Endothelial cell of umbilical vein (primary cell): ENCODE results near the gene THAP4. TPM values are rescaled to one million over a fixed set of nuclear protein-coding genes. Genes with fewer than 3 reads are reported as not detected.
A peak's percentile ranks its signal among the peaks of the same experiment; 100 is the strongest.

Experiments
- BruUV-seq: library from RNA; stranded (reverse); fragments of 400-500 nt; replicated peaks from 2 replicates; lab custom pipeline; 2021; lab: Mats Ljungman, UMichigan
- CTCF ChIA-PET: fragments of 300-600, 350-600 bp; sonication (Branson Sonifier 250); formaldehyde crosslinking; loops from one replicate; lab custom pipeline; 2021; ENCODE audit warnings: antibody characterized with exemption, inconsistent platforms; lab: Charles Lee
- POLR2A ChIA-PET: fragments of 300-600, 350-600 bp; sonication (Branson Sonifier 250); formaldehyde crosslinking; loops from one replicate; lab custom pipeline; 2021; ENCODE audit warnings: antibody characterized with exemption, inconsistent platforms; lab: Charles Lee
- DNase-seq: peaks from one replicate; pipeline ENCODE4 v3.0.0-alpha.2; 2011; ENCODE audit warnings: low read depth, low spot score
- FAIRE-seq: peaks from 2 replicates; lab custom pipeline; 2011; peaks lifted over from hg19 to GRCh38; lab: Jason Lieb, UNC
- H2AFZ ChIP-seq: 2 replicates; pipeline ENCODE4 v1.6.0; 2012; ENCODE audit warnings: low read depth, low read length, control low read depth, inconsistent platforms
- H3K27ac ChIP-seq: 2 replicates; pipeline ENCODE4 v1.5.1; 2011; ENCODE audit warnings: low read depth, mild to moderate bottlenecking, control low read depth, low read length, moderate library complexity; ENCODE audit not compliant: insufficient read depth
- H3K27me3 ChIP-seq, 2 experiments: 2 replicates each; pipeline versions ENCODE4 v1.6.0 to v1.6.1; 2011; ENCODE audit warnings: low read length in 2 of 2, mixed read lengths in 1 of 2; ENCODE audit not compliant: control insufficient read depth in 2 of 2, insufficient read depth in 2 of 2
- H3K36me3 ChIP-seq, 2 experiments: 2 replicates in 1 of 2; 3 replicates in 1 of 2; pipeline ENCODE4 v1.5.1; 2011; ENCODE audit warnings: low read length in 2 of 2, mild to moderate bottlenecking in 1 of 2, moderate library complexity in 1 of 2; ENCODE audit not compliant: control insufficient read depth in 2 of 2, insufficient read depth in 2 of 2; ENCODE audit errors: extremely low read depth in 1 of 2
- H3K4me1 ChIP-seq: 3 replicates; pipeline ENCODE4 v1.5.1; 2011; ENCODE audit warnings: mild to moderate bottlenecking, low read length; ENCODE audit not compliant: control insufficient read depth, insufficient read depth; ENCODE audit errors: extremely low read depth
- H3K4me2 ChIP-seq: 2 replicates; pipeline ENCODE4 v1.6.1; 2011; ENCODE audit warnings: low read length, control low read depth, mixed read lengths; ENCODE audit not compliant: insufficient read depth
- H3K4me3 ChIP-seq, 3 experiments: fragments of 200-600 bp in 1 of 3; sonication (generic), shearing (Covaris generic) in 1 of 3; replicated peaks in 1 of 3; 2 replicates each; pipeline ENCODE4 v1.5.1; 2011 to 2016; ENCODE audit warnings: control low read depth in 3 of 3, low read length in 3 of 3, mild to moderate bottlenecking in 2 of 3, inconsistent platforms in 1 of 3, low read depth in 1 of 3, moderate library complexity in 1 of 3; ENCODE audit not compliant: insufficient read depth in 1 of 3
- H3K79me2 ChIP-seq: 2 replicates; pipeline ENCODE4 v1.6.0; 2012; ENCODE audit warnings: low read length, inconsistent platforms; ENCODE audit not compliant: control insufficient read depth, insufficient read depth
- H3K9ac ChIP-seq: replicated peaks from 2 replicates; pipeline ENCODE3; 2011; ENCODE audit warnings: low read length, control low read depth; ENCODE audit not compliant: insufficient read depth; ENCODE audit errors: extremely low read depth
- H3K9me1 ChIP-seq: replicated peaks from 3 replicates; pipeline ENCODE4 v1.6.0; 2011; ENCODE audit warnings: mild to moderate bottlenecking, low read length; ENCODE audit not compliant: control insufficient read depth, insufficient read depth; ENCODE audit errors: extremely low read depth
- H3K9me3 ChIP-seq: replicated peaks from 2 replicates; pipeline ENCODE4 v1.5.1; 2012; ENCODE audit warnings: low read length, inconsistent platforms; ENCODE audit not compliant: control insufficient read depth, insufficient read depth
- H4K20me1 ChIP-seq: replicated peaks from 2 replicates; pipeline ENCODE3; 2011; ENCODE audit warnings: mild to moderate bottlenecking, low read length; ENCODE audit not compliant: control insufficient read depth, insufficient read depth; ENCODE audit errors: extremely low read depth
- CTCF ChIP-seq, 2 donors: IDR thresholded peaks; 1 replicate in 1 of 2; 2 replicates in 1 of 2; pipeline ENCODE4 v1.5.1; 2011; ENCODE audit warnings: low read length in 2 of 2, mild to moderate bottlenecking in 2 of 2, moderate library complexity in 2 of 2, control low read depth in 1 of 2, inconsistent platforms in 1 of 2, low read depth in 1 of 2; ENCODE audit not compliant: insufficient read depth in 1 of 2; ENCODE audit errors: extremely low read depth in 1 of 2
- EZH2 ChIP-seq: IDR thresholded peaks from 2 replicates; pipeline ENCODE4 v1.6.1; 2012; ENCODE audit warnings: borderline replicate concordance, low read depth, mild to moderate bottlenecking, moderate library complexity, low read length, inconsistent platforms; ENCODE audit not compliant: severe bottlenecking
- FOS ChIP-seq: IDR thresholded peaks from 2 replicates; pipeline ENCODE4 v1.6.1; 2011; ENCODE audit warnings: mild to moderate bottlenecking, low read length, moderate library complexity, borderline replicate concordance; ENCODE audit not compliant: insufficient read depth
- GATA2 ChIP-seq: IDR thresholded peaks from 2 replicates; pipeline ENCODE4 v1.7.0; 2011; ENCODE audit warnings: low read depth, mild to moderate bottlenecking, moderate library complexity, mixed read lengths, low read length; ENCODE audit not compliant: insufficient read length, insufficient read depth
- JUN ChIP-seq: IDR thresholded peaks from 2 replicates; pipeline ENCODE4 v1.6.1; 2011; ENCODE audit warnings: borderline replicate concordance, low read depth; ENCODE audit not compliant: insufficient read length, insufficient read depth
- MAX ChIP-seq: IDR thresholded peaks from 2 replicates; pipeline ENCODE4 v1.6.1; 2011; ENCODE audit not compliant: insufficient read depth, insufficient read length
- MYC ChIP-seq: IDR thresholded peaks from one replicate; pipeline ENCODE4 v1.6.1; 2011; ENCODE audit warnings: mild to moderate bottlenecking, low read depth, low read length
- POLR2A ChIP-seq: IDR thresholded peaks from 2 replicates; pipeline ENCODE4 v1.6.1; 2012; ENCODE audit warnings: low read depth, mild to moderate bottlenecking, control low read depth, low read length
- POLR2AphosphoS5 ChIP-seq: IDR thresholded peaks from 2 replicates; pipeline ENCODE4 v1.6.1; 2012; ENCODE audit warnings: low read depth, mild to moderate bottlenecking, control low read depth, low read length, moderate library complexity; ENCODE audit not compliant: insufficient read depth
- dilution Hi-C: fragments of 300-500 bp; cut with MboI; formaldehyde crosslinking; loops from one replicate; pipeline ENCODE4 v1.15.0; 2019; ENCODE audit warnings: low sequenced_read_pairs; ENCODE audit not compliant: extremely low pct_ligation_motif_present
- intact Hi-C: fragments of 100-400 bp; cut with micrococcal nuclease; formaldehyde crosslinking; loops from one replicate; pipeline ENCODE4 v1.10.0; 2022
- polyA plus RNA-seq, 4 experiments: library from polyadenylated mRNA; depleted of rRNA in 3 of 4; stranded (reverse) in 3 of 4; unstranded in 1 of 4; fragments of >200 nt; gene quantifications; 2 replicates each; pipeline versions ENCODE4 v1.2.1 to v1.2.3, GENCODE V29; 2011 to 2012; ENCODE audit warnings: missing spikeins in 1 of 4
- total RNA-seq: library from RNA; stranded (reverse); gene quantifications from 2 replicates; pipeline ENCODE4 v1.2.3, GENCODE V29; 2021

Gene THAP4
- total and polyA plus RNA-seq, 2 donors (not counting 3 experiments of a cell fraction or from before 2014, with no cell fraction given) = 45.4 to 47.4 TPM

GRCh38 chr2:241560162-241560882 lies 76.6 kb downstream of the THAP4 start:
- Histone ChIP-seq H3K27me3 (no peaks in the 10 kb centered on the region), H3K4me2 (peak overlapping the region; percentile 44), H3K79me2 (peaks cover 47% of the 10 kb centered on the region), H3K9ac (peak overlapping the region; percentile 79), H4K20me1 (no peaks in the 10 kb centered on the region), H3K4me1 (peaks cover 35% of the 10 kb centered on the region), H3K9me1 (no peaks in the 10 kb centered on the region), H3K36me3 (peaks cover 5 to 20% of the 10 kb centered on the region in 2 experiments), H3K27ac (no peak overlapping the region), H3K4me3 (peak overlapping the region in 2 of 3 experiments; percentile 71 to 80), H3K9me3 (no peaks in the 10 kb centered on the region), H2AFZ (no peak overlapping the region)
- no peak for DNase-seq
- CTCF ChIA-PET = interaction anchor here (0.8 to 3.8 kb wide), 4 partner anchors 10 to 53 kb away, joined by 3 to 15 read pairs (median 3); partner anchors contain the start of gene STK25
- dilution Hi-C loops = no loop called here
- TF ChIP-seq FOS = no peak
- TF ChIP-seq POLR2AphosphoS5 = no peak
- TF ChIP-seq CTCF (IDR thresholded peaks at IDR 0.05; ENCODE audit: extremely low read depth in 1 of 2, insufficient read depth in 1 of 2, low read depth in 1 of 2, low read length in 2 of 2) = no peak
- TF ChIP-seq EZH2 = no peak
- no peak for TF ChIP-seq POLR2A
- no peak for TF ChIP-seq JUN
- no peak for TF ChIP-seq MYC
- no peak for TF ChIP-seq MAX
- TF ChIP-seq GATA2 = no peak
- no peak for FAIRE-seq
- BruUV-seq = TSS peak; percentile 55
- POLR2A ChIA-PET = interaction anchor here (0.6 to 3.1 kb wide), 3 partner anchors 13 to 30 kb away, joined by 3 to 8 read pairs (median 3); no protein-coding TSS in a partner anchor
- intact Hi-C loops = no loop called here
